CD4-positive, alpha-beta T cell treated with Interferon gamma for 1 hour (primary cell): ENCODE data around the gene MACROD2.

Experiments
- DNase-seq: peaks from one replicate; pipeline ENCODE4 v3.0.0-alpha.2; 2020

The MACROD2 gene

DNA sequence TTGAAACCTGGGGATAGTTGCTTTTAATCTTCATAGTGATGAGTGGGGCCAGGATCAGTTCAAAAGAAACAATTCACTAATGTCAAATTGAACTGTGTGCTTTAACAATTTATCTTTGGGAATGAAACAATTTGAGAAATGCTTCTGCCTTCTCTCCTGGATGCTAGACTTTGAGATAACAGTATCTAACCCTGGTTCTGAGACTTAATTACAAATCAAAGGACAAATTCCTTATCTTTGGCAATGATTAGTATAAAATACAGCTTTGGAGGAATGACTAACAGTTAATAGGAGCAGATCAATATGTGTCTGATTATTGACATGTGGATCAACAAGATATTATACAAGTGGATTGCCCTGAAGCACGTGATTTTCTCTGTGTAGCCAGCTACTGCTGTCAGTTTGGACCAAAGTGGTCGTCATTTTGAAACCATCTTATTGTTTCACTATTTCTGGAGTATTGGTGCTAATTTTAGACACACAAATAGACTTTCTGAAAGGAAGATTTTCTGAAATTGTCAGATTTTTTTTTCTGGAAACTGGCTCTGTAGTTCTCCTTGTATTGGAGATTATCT lies 348.3 kb downstream of the MACROD2 start:
- DNase-seq, result no peak

- no peak for DNase-seq
Observed at GRCh38 chr20:14344746-14345145, 349.4 kb downstream of the MACROD2 start.

GRCh38 chr20:14355791-14356190 lies 360.5 kb downstream of the MACROD2 start:
- no peak for DNase-seq

GRCh38 chr20:14360416-14360815 lies 365.1 kb downstream of the MACROD2 start:
- no peak for DNase-seq

DNA sequence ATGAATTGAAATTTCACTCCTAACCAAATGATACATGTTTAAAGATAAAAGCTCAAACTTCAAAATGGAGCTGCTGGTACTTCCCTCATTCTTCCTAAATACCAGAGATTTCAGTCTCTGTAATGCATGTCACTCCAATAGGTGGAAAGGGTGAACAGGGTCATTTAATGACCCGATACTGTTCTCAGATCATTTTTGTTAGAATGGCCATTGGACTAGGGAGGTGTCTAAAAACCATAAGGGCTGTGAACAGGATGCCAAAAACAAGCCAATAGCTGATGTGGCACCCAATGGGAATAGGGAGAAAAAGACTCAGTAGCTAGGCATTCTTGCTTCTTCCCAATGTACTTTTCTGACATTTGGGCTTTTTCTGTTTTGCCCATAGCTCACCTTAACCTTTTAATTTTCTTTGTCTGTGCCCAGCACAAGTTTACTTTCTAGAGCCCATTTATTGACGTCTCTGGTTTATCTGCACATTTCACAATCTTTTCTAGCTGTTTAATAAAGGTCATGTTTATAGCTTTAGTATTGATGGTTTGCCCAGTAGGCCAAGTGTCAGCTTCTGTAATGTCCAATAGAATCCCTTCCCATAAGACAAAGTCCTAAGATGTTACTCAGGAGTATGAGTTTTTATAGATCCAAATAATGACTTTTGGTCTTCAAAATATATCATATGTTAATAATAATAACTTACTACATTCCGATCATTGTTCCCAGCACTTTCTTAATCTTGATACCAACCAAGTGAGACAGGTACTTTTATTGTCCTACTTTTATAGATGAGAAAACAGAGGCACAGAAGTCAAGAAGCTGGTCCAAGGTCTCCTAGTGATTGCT lies 366.4 kb downstream of the MACROD2 start:
- no peak for DNase-seq

GRCh38 chr20:14374196-14374595 lies 378.9 kb downstream of the MACROD2 start:
- no peak for DNase-seq

DNA sequence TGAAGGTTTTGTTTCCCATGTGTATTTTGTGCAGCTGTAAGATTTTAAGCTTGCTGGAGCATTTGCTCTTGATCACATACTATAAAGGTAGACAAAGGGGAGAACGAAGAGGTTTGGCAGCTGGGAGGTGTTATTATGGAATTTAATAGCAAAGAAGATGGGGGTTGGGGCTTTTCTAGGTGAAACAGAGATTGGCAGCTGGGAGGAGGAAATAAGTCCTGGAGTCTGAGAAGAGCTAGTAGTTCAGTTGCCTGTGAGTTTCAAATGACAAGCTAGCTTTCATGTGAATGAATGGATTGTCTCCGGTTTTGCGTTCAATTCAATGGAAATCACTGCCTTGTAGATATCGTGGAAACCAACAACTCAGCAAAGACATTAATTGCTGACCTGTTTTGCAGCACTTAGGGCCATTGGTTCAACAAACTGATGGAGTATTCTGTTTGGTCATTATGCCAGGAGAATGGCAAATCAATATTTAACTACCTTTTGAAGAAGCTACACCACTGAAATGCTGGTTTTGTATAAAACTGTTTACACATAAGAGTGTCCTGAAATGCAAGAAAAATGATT lies 380.2 kb downstream of the MACROD2 start:
- DNase-seq, result no peak

DNA sequence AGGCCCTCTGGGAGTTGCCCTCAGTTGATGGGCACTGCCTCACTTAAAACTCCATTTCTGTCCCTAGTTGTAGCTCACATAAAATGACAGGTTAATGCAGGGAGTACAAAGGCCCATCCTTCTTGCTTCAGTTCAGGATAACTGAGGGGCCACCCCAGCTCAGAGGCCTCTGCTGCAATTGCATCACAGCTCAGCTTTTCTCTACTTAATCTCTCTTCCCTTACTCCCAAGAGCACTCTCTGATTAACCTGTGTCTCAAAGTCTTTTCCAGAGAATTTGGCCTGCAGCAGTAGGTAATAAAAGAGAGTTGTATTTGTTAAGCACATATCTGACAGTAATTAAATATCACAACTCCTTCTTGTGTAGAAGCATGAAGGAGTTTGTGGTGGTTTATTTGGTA lies 383.0 kb downstream of the MACROD2 start:
- no peak for DNase-seq

GRCh38 chr20:14383335-14383734 lies 388.0 kb downstream of the MACROD2 start:
- no peak for DNase-seq

- no peak for DNase-seq
Observed at GRCh38 chr20:14384416-14385175, 389.3 kb downstream of the MACROD2 start.

DNA sequence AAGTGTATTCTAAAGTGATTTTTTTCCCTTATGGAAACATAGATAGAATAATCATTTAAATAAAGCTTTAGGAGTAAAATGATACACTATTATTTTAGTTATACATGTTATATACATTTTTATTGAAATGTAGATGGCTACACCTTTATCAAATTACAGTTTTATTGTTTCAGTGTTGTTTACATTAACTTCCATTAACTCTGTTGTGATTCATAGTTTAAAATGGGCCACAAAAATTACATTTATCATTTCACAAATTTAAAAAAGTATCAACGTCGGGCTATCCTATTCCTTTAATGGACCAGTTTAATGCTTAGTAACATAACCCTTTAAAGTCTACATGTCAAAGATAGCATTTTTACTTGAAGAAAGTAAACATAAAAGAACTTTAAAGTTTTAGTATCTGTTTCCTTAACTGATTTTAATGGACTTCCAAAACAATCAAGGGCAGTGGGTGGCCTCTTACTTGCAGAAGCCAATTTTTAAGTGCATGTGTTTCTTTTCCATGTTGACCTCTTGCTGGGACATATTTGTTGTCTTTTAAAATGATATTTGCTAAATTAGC lies 389.9 kb downstream of the MACROD2 start:
- no peak for DNase-seq

DNA sequence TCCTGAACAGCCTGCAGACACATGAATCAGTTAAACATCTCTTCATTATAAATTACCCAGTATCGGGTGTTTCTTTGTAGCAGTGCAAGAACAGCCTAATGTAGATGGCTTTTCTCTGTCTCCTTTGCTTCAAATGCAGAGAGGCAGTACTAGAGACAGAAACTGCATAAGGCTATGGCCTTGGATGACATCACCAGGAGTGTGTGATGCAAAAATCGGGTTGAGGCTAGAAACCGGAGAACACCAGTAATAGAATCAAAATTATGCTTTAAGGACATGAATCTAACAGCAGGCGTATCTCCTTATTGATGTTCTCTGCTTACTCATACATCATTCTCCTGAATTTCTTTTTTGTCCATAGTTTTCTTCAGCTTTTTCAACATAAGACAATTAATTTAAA lies 391.4 kb downstream of the MACROD2 start:
- DNase-seq, result no peak

DNA sequence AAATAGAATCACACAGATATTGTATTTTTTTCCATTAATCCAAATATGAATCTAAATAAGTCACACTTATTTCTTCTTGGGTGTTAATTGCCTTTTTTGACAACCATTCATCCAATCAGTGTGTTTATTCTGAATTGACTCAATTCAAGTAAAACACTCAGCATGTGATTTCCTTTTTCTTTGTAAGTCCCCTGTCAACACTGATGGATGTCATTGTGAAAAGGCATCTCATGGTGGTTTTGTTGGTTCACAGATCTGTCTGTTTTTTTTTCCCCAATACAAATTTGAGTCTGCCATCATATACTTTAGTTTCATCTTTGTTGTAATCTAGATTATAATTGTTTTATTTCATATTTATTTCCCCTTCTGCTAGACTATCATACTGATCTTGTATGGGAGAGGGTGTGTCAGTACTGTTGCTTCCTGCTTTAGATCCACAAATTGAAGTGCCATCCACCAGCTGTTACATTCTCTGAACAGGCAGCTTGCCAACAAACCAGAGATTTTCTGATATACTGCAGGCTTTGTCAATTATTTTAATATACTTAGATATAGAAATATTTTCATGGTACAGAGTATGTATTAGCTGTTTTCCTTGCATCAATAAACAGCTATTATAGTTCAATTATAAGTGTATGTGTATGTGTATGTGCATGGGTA lies 406.3 kb downstream of the MACROD2 start:
- DNase-seq, result no peak

DNA sequence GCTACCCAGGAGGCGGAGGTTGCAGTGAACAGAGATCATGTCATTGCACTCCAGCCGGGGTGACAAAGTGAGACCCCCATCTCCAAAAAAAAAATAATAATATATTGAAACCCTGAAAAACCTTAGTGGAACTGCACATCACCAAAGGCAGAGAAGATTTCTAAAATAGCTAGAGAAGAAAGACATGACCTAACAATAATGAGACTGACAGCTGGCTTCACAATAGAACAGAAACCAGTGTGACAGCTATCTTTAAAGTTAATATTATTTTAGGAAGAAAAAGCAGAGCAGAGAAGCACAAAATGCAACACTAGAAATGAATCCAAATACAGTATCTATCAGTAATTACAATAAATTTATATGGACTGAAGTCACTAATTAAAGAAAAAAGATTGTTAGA lies 409.2 kb downstream of the MACROD2 start:
- no peak for DNase-seq

DNA sequence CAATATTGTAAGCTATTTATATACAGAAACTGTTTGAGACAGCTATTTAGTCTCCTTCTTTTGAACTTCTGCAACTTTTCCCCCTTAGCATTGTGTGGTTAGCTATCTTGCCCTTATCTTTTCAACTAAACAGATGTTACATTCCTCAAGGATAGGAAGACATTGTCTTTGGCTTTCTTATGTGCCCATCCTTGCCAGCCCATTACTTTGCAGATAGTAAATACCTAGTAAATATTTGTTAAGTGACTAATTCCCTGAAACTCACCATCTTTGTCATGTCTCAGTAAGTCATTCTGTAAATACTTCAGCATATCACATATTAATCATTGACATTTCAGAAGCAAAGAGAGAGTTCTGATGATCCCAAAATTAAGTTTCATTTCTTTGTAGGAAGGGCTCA lies 411.2 kb downstream of the MACROD2 start:
- no peak for DNase-seq

DNA sequence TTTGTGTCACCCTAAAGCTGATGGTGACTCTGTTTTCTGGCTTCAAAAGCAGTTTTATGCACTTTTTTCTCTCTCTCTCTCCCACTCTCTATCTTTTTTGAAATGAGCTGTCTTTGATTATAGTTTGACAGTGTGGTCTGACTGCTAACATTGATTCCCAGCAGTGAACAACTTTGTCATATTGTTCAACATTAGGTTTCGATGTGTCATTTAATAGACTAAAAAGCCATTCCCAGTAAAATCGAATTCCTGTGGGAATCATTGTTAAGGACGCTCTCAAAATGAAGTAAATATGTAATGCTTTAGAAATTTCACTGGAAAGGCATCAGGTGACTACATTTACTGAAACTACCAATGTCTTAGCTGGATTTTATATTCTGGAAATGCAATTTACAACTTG lies 412.0 kb downstream of the MACROD2 start:
- no peak for DNase-seq

GRCh38 chr20:14410869-14411555 lies 415.7 kb downstream of the MACROD2 start:
- DNase-seq, result no peak

- DNase-seq, result no peak
Observed at GRCh38 chr20:14412065-14412681, 416.9 kb downstream of the MACROD2 start.

DNA sequence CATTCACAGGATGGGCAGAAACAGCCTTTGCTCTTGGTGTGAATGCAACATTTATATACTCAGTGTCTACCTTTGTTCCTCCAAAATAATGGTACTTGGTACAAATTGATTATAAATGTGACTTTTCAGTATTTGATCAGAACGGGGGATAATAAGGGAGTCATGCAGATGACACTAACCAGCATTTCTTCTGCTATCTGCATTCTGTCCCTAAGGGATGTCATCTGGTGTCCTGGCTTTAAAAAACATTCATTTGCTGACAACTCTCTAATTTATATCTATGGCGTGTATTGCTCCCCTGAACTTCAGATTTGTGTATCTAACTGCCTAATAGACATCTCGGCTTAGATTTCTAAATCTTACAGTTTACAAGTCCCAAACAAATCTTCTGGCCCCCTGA lies 418.5 kb downstream of the MACROD2 start:
- DNase-seq, result no peak

GRCh38 chr20:14414560-14414959 lies 419.2 kb downstream of the MACROD2 start:
- DNase-seq, result no peak

GRCh38 chr20:14415467-14415866 lies 420.2 kb downstream of the MACROD2 start:
- DNase-seq, result no peak

GRCh38 chr20:14418376-14418775 lies 423.1 kb downstream of the MACROD2 start:
- DNase-seq, result no peak
